ENCODE measurements around the gene CTNNA1.
"Not testable (repeated sequence)": the region's sequence is repeated elsewhere in the genome, so short reads cannot be mapped to it uniquely, and the experiment has no call there.

The CTNNA1 gene

DNA sequence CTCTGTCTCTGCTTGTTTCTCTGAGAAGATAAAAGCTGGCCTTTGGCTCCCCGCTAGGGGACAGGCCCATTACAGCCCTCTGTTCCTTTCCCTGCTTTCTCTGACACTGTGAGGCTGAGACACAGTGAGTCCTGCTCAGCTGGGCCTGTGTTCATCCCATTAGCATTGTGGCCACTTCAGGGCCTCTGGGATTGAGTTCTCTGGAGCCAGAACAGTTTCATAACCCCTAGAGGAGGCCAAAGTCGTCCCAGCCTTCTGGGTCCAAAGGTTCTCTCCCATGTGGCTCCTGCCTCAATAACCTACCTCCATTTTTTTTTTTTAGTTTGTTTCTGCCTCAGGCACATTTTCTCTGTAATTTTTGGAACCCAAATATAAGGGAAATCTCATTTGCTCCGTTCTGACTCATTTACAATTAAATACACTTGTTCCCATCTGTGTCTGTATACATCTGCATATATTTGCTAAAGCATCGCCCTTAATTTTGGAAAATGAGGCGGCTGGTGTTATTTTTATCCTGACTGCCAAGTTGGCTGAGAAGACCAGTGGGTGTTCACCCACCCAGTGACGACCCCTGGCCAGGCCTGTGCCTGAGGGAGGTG, 27.3 kb upstream of the CTNNA1 start:
- no peak for DNase-seq

DNA sequence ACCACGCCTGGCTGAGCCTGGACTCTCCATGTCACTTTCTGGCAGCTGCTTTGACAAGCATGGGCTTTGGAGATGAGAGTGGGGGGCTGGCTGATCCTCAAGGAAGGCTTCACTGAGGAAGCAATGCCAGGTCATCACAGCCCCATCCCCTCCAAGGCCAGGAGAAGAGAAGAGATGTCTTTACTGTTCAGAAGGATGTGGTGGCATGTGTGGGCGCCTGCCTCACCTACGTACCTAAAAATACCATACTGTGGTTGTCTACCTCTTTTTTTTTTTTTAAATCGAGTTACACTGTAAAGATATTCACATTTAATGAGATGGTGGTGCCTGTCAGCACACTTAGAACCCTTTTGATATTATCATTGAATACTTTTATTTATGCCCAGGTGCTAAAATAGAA, 26.4 kb upstream of the CTNNA1 start:
- DNase-seq: no peak

DNA sequence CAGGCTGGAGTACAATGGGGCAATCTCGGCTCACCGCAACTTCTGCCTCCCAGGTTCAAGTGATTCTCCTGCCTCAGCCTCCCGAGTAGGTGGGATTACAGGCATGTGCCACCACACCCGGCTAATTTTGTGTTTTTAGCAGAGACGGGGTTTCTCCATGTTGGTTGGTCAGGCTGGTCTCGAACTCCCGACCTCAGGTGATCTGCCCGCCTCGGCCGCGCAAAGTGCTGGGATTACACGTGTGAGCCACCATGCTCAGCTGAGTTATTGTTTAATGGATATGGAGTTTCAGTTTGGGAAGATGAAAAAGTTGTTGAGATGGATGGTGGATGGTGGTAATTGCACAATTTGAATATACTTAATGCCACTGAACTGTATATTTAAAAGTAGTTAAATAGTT, 22.7 kb upstream of the CTNNA1 start:
- not testable (repeated sequence) for DNase-seq

GRCh38 chr5:138732466-138732865, 20.8 kb upstream of the CTNNA1 start:
- DNase-seq: no peak

DNA sequence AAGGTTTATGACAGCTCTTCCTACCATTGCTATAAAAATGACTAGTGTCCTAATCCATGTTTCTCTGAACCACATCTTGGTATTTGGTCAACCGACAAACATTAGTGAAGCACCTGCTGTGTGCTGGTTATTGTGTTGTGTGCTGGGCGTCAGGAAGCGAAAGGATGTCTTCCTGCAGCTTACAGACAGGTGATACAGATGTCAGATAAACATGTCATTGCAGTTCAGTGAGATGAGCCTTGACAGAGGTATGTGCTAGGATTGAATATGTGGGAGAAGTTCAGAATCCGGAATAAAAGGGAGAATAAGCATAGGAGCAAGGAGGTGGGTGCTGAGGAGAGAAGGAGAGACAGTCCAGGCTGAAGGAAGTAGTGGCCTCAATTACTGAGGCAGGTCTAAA, 20.3 kb upstream of the CTNNA1 start:
- DNase-seq: no peak

DNA sequence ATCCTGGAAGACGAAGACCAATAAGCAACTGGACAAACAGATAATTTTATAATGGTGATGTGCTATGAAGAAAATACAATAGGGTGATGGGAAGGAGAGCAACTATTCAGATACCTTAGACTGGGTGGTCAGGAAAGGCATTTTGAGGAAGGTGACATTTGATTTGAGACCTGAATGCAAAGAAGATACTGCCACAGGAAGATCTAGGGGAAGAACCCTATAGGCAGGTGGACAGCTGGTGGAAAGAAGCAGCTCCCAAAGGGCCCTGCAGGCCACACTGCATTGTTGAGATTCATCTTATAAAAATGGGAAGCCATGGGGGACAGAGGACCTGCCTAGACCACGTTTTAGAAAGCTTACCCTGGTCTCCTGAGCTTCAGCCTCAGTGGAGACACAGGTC, 19.7 kb upstream of the CTNNA1 start:
- DNase-seq: no peak

GRCh38 chr5:138736293-138736692, 16.9 kb upstream of the CTNNA1 start:
- no peak for DNase-seq

DNA sequence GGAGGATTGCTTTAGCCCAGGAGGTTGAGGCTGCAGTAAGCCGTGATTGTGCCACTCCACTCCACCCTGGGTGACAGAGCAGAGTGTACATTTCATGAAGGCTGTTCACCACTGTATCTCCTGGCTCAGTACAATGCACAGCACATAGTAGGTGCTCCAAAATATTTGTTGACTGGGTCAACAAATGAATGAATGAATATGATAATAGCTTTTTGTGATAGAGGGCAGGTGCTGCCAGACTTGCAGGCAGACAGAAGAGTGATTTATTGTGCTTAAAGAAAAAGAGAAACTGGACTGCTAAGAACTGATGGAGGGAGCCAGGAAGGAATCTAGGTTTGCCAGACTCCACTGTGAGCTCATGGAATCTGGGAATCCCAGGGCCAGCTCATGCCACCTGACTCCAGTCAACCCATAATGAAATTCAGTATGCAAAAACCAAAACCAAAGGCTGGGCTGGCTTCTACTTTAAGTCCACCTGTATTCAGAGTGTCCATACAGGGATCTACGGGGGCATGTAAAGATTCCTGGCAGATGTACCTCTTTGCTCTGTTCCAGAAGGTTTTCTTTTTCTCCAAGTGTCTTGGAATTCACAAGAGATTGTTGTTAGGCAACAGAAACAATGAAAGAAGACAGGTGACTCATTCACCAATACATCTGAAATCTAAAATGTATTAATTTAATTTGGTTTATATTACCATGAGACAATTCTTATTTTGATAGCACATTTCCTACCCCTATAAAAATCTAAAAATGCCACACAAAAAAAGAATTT, 15.5 kb upstream of the CTNNA1 start:
- no peak for DNase-seq

- no peak for DNase-seq
Measured at GRCh38 chr5:138738399-138738798, 14.8 kb upstream of the CTNNA1 start.

DNA sequence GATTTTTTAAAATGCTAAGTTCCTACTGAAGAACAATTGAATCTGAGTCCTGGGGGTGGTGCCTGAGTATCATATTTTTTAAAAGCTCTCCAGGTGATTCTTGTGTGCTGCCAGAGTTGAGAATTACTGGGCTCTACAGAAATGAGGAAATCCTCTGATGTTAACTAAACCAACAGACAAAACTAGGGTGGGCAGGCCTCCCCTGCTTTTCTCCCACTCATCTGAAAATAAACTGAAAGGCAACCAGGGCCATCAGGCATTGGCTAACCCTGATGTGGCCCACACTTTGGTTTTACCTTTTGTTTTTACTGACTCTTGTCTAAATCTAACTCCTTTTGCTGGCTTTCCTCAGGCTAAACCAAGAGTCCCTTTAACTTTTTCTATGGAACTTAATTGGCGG, 13.3 kb upstream of the CTNNA1 start:
- DNase-seq: no peak

GRCh38 chr5:138743484-138743883, 9.7 kb upstream of the CTNNA1 start:
- no peak for DNase-seq

- DNase-seq: no peak
Measured at GRCh38 chr5:138745268-138745667, 8.0 kb upstream of the CTNNA1 start.

GRCh38 chr5:138748630-138749081, 4.6 kb upstream of the CTNNA1 start:
- DNase-seq: no peak

DNA sequence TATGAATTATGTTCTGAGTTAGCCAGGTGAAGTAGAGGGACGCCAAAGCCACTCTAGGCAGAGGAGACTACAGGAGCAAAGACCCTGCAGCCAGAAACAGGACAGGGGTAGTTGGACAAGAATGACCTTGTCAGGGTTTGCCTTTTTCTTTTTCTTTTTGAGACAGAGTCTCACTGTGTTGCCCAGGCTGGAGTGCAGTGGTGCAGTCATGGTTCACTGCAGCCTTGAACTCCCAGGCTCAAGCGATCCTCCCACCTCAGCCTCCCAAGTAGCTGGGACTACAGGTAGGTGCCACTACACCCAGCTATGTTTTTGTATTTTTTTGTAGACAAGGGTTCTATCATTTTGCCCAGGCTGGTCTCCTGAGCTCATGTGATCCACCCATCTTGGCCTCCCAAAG, 1.9 kb upstream of the CTNNA1 start:
- not testable (repeated sequence) for DNase-seq

GRCh38 chr5:138752341-138752950, 779 bp upstream of the CTNNA1 start:
- DNase-seq: no peak

DNA sequence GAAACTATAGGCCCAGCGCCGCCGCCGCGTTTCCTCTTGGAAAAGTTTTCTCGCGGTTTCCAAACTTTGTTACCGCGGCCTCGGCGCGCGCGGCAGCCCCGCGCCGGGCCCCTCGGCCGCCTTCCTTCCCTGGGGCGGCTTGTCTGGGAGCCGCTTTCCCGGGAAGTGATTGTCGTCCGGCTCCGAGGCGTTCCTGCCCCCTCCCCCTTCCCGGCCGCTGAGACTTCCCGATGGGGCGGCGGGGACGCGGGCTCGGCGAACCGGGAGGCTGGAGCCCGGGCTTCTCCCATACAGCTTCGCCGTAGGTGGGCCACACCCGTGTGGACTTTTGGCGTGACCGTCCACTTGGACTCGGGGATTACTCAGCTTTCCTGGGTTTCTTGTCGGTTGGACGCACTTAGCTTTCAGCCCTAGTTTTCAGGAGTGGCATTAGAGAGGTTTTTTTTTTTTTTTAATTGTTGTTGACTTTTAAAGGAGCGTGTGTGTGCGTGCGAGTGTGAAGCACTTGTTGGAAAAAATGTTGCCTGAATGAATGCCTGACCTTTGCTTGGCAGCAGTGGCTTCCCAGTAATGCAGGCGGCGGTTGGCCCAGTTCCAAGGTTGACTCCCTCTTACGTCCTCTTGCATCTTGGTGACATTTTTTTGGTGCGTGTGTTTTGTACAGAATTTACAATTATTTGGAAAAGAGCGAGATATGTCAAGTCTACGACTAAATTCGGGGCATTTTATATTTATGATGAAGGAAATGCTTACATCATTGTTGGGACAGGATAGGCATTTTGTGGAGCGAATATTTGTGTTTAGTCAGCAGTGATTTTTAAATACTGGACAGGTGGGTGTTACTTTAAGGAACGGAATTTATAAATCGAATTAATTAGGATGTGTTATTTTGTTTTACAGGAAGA, 821 bp downstream of the CTNNA1 start:
- DNase-seq: no peak

GRCh38 chr5:138754699-138755057, 1.5 kb downstream of the CTNNA1 start:
- no peak for DNase-seq

- no peak for DNase-seq
Measured at GRCh38 chr5:138755084-138755748, 2.0 kb downstream of the CTNNA1 start.

DNA sequence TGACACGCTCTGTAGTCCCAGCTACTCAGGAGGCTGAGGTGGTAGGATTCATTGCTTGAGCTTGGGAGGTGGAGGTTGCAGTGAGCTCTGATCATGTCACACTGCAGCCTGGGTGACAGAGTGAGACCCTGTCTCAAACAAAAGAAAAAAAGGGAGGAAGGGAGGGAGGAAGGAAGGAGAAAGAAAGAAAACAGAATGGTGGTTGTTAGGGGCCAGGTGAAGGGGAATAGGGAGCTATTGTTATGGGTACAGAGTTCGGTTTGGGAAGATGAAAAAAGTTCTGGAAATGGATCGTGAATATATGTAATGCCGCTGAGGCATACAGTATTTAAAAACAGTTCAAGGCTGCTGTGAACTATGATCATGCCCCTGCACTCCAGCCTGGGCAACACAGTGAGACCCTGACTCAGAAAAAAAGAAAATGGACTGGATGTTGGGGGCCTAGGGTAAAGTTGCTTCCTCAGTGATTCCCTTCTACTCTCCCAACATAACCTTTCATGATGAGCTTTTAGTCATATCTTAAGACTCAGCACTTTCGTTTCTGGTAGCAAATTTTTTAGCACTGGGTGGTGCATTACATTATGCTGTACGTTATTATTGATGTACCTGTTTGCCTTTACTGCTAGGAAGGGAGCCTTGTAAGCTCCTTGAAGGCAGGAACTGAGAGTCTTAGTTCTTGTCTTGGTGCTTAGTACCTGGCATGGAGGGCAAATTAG, 4.0 kb downstream of the CTNNA1 start:
- no peak for DNase-seq

- DNase-seq: no peak
Measured at GRCh38 chr5:138760448-138761110, 7.4 kb downstream of the CTNNA1 start.

- not testable (repeated sequence) for DNase-seq
Measured at GRCh38 chr5:138761115-138761514, 7.9 kb downstream of the CTNNA1 start.
